ES-I3 (cell line): ENCODE results near the gene VEGFB.

Experiments used
- H3K36me3 ChIP-seq: 2 replicates; pipeline ENCODE4 v1.6.1; 2013; ENCODE audit warnings: mild to moderate bottlenecking, low read length, control low read depth, moderate library complexity; ENCODE audit not compliant: insufficient read depth
- H3K4me1 ChIP-seq: 2 replicates; pipeline ENCODE4 v1.6.1; 2013; ENCODE audit warnings: mild to moderate bottlenecking, control low read depth, low read length; ENCODE audit not compliant: insufficient read depth
- H3K9ac ChIP-seq: 2 replicates; pipeline ENCODE4 v1.6.1; 2013; ENCODE audit warnings: low read depth, mild to moderate bottlenecking, low read length, moderate library complexity
- H3K9me3 ChIP-seq: 2 replicates; pipeline ENCODE4 v1.6.1; 2013; ENCODE audit warnings: mild to moderate bottlenecking, low read length, moderate library complexity; ENCODE audit not compliant: control insufficient read depth, insufficient read depth

Gene VEGFB

GRCh38 chr11:64220798-64221197 is 13.6 kb upstream of the VEGFB start:
- Histone ChIP-seq H3K9me3 (no peaks in the 10 kb centered on the region), H3K9ac (no peak overlapping the region), H3K36me3 (no peaks in the 10 kb centered on the region; the same call in 1 of the 2 replicates), H3K4me1 (no peaks in the 10 kb centered on the region)

GRCh38 chr11:64222651-64223000 is 11.8 kb upstream of the VEGFB start:
- H3K36me3 ChIP-seq: no peaks in the 10 kb centered on the region; the same call in 1 of the 2 replicates
- no peak overlapping the region for H3K9ac ChIP-seq
- no peaks in the 10 kb centered on the region for H3K9me3 ChIP-seq
- H3K4me1 ChIP-seq: no peaks in the 10 kb centered on the region

- no peaks in the 10 kb centered on the region for H3K4me1 ChIP-seq
- no peaks in the 10 kb centered on the region; the same call in 1 of the 2 replicates for H3K36me3 ChIP-seq
- no peaks in the 10 kb centered on the region for H3K9me3 ChIP-seq
- no peak overlapping the region for H3K9ac ChIP-seq
Observed at GRCh38 chr11:64223001-64223651, 11.3 kb upstream of the VEGFB start.

GRCh38 chr11:64224151-64224890 is 10.1 kb upstream of the VEGFB start:
- Histone ChIP-seq H3K4me1 (no peaks in the 10 kb centered on the region), H3K9me3 (no peaks in the 10 kb centered on the region), H3K9ac (no peak overlapping the region), H3K36me3 (no peaks in the 10 kb centered on the region; the same call in 1 of the 2 replicates)

- 0 out of 2 replicates have a peak, but pooled peaks cover 3% of the 10 kb centered on the region for H3K4me1 ChIP-seq
Observed at GRCh38 chr11:64224891-64225607, 9.3 kb upstream of the VEGFB start.

GRCh38 chr11:64225608-64226506 is 8.5 kb upstream of the VEGFB start, which contains the start of the genes NUDT22 and TRPT1:
NUDT22 (plus strand) TSS chr11:64226274; CDS start chr11:64226653, 379 bp downstream.
TRPT1 (minus strand) TSS chr11:64226186; CDS start chr11:64225860, 326 bp downstream.
- Histone ChIP-seq H3K4me1 (peaks cover 3% of the 10 kb centered on the region; the same call in 1 of the 2 replicates), H3K9me3 (no peaks in the 10 kb centered on the region), H3K9ac (peak within 1 kb of the TSS; percentile 98), H3K36me3 (no peaks in the 10 kb centered on the region; the same call in 1 of the 2 replicates)

More at GRCh38 chr11:64224891-64225607, 9.3 kb upstream of the VEGFB start:
- H3K9me3 ChIP-seq: no peaks in the 10 kb centered on the region
- H3K9ac ChIP-seq: peak overlapping the region; percentile 98
- H3K36me3 ChIP-seq: no peaks in the 10 kb centered on the region; the same call in 1 of the 2 replicates

GRCh38 chr11:64226507-64227051 is 7.8 kb upstream of the VEGFB start:
- Histone ChIP-seq H3K4me1 (peaks cover 4% of the 10 kb centered on the region; the same call in 1 of the 2 replicates), H3K36me3 (no peaks in the 10 kb centered on the region; the same call in 1 of the 2 replicates), H3K9ac (peak overlapping the region; percentile 98), H3K9me3 (no peaks in the 10 kb centered on the region)

- Histone ChIP-seq H3K4me1 (peaks cover 7% of the 10 kb centered on the region; the same call in 1 of the 2 replicates), H3K9ac (no peak overlapping the region)
Observed at GRCh38 chr11:64227405-64227956, 6.9 kb upstream of the VEGFB start.

GRCh38 chr11:64229090-64229743 is 5.2 kb upstream of the VEGFB start:
- peaks cover 7% of the 10 kb centered on the region; the same call in 1 of the 2 replicates for H3K4me1 ChIP-seq
- no peaks in the 10 kb centered on the region for H3K36me3 ChIP-seq
- no peak overlapping the region for H3K9ac ChIP-seq
- no peaks in the 10 kb centered on the region for H3K9me3 ChIP-seq

More at GRCh38 chr11:64227405-64227956, 6.9 kb upstream of the VEGFB start:
- H3K9me3 ChIP-seq: no peaks in the 10 kb centered on the region
- no peaks in the 10 kb centered on the region; the same call in 1 of the 2 replicates for H3K36me3 ChIP-seq

- H3K9me3 ChIP-seq: no peaks in the 10 kb centered on the region
- no peaks in the 10 kb centered on the region for H3K36me3 ChIP-seq
- peak overlapping the region; percentile 75; the same call in 1 of the 2 replicates for H3K9ac ChIP-seq
- peaks cover 7% of the 10 kb centered on the region; the same call in 1 of the 2 replicates for H3K4me1 ChIP-seq
Observed at GRCh38 chr11:64229744-64230170, 4.6 kb upstream of the VEGFB start.

GRCh38 chr11:64230171-64230984 is 4.0 kb upstream of the VEGFB start, which contains the start of gene DNAJC4:
DNAJC4 (plus strand) TSS chr11:64230548; CDS start chr11:64230855, 307 bp downstream.
- H3K9me3 ChIP-seq: no peaks in the 10 kb centered on the region
- no peaks in the 10 kb centered on the region for H3K36me3 ChIP-seq
- peak within 1 kb of the TSS; percentile 75 for H3K9ac ChIP-seq
- H3K4me1 ChIP-seq: peaks cover 7% of the 10 kb centered on the region; the same call in 1 of the 2 replicates

GRCh38 chr11:64230985-64231365 is 3.4 kb upstream of the VEGFB start:
- Histone ChIP-seq H3K9ac (peak overlapping the region; percentile 75), H3K4me1 (peaks cover 7% of the 10 kb centered on the region; the same call in 1 of the 2 replicates), H3K9me3 (no peaks in the 10 kb centered on the region), H3K36me3 (no peaks in the 10 kb centered on the region)
